Measurements from ENCODE around the gene CPT1C.

Gene CPT1C

GRCh38 chr19:49677901-49678674 lies 12.8 kb upstream of the CPT1C start:
- peak overlapping the region; percentile 86 to 87 for H3K4me3 ChIP-seq (ENCODE audit: low read depth in 1 of 2, low read length in 2 of 2)
- peak overlapping the region; percentile 78 for H3K9ac ChIP-seq (ENCODE audit: low read length)
- peak overlapping the region; percentile 93 for H3K27ac ChIP-seq (ENCODE audit: low read depth, low read length)
- peaks cover 17% of the 10 kb centered on the region for H3K36me3 ChIP-seq (ENCODE audit: insufficient read depth, low read length)
- no peaks in the 10 kb centered on the region for H3K27me3 ChIP-seq (ENCODE audit: control insufficient read depth in 1 of 2, insufficient read depth in 2 of 2, low read length in 2 of 2)
- peaks cover 33% of the 10 kb centered on the region for H3K4me1 ChIP-seq (ENCODE audit: insufficient read depth, low read length)
- no peaks in the 10 kb centered on the region for H3K9me3 ChIP-seq (ENCODE audit: low read length)

- Histone ChIP-seq H3K4me3 (ENCODE audit: low read depth in 1 of 2, low read length in 2 of 2) (no peak overlapping the region), H3K4me1 (ENCODE audit: insufficient read depth, low read length) (peaks cover 33% of the 10 kb centered on the region), H3K9ac (ENCODE audit: low read length) (peak overlapping the region; percentile 20)
Measured at GRCh38 chr19:49678985-49679770, 11.7 kb upstream of the CPT1C start.

GRCh38 chr19:49679771-49680413 lies 11.0 kb upstream of the CPT1C start:
- Histone ChIP-seq H3K9me3 (ENCODE audit: low read length) (no peaks in the 10 kb centered on the region), H3K27me3 (ENCODE audit: control insufficient read depth in 1 of 2, insufficient read depth in 2 of 2, low read length in 2 of 2) (no peaks in the 10 kb centered on the region), H3K4me1 (ENCODE audit: insufficient read depth, low read length) (peaks cover 33% of the 10 kb centered on the region), H3K27ac (ENCODE audit: low read depth, low read length) (peak overlapping the region; percentile 53), H3K36me3 (ENCODE audit: insufficient read depth, low read length) (peaks cover 32% of the 10 kb centered on the region), H3K9ac (ENCODE audit: low read length) (peak overlapping the region; percentile 20), H3K4me3 (ENCODE audit: low read depth in 1 of 2, low read length in 2 of 2) (peak overlapping the region in 1 of 2 donors; percentile 47)

More at GRCh38 chr19:49678985-49679770, 11.7 kb upstream of the CPT1C start:
- Histone ChIP-seq H3K27me3 (ENCODE audit: control insufficient read depth in 1 of 2, insufficient read depth in 2 of 2, low read length in 2 of 2) (no peaks in the 10 kb centered on the region), H3K27ac (ENCODE audit: low read depth, low read length) (no peak overlapping the region), H3K36me3 (ENCODE audit: insufficient read depth, low read length) (peaks cover 25% of the 10 kb centered on the region), H3K9me3 (ENCODE audit: low read length) (no peaks in the 10 kb centered on the region)

GRCh38 chr19:49680421-49681351 lies 10.2 kb upstream of the CPT1C start:
- Histone ChIP-seq H3K4me3 (ENCODE audit: low read depth in 1 of 2, low read length in 2 of 2) (peak overlapping the region in 1 of 2 donors; percentile 47), H3K27ac (ENCODE audit: low read depth, low read length) (peak overlapping the region; percentile 53), H3K4me1 (ENCODE audit: insufficient read depth, low read length) (peaks cover 33% of the 10 kb centered on the region)

GRCh38 chr19:49681830-49682229 lies 9.1 kb upstream of the CPT1C start:
- H3K9me3 ChIP-seq (ENCODE audit: low read length): no peaks in the 10 kb centered on the region
- H3K4me1 ChIP-seq (ENCODE audit: insufficient read depth, low read length): peaks cover 28% of the 10 kb centered on the region
- H3K36me3 ChIP-seq (ENCODE audit: insufficient read depth, low read length): peaks cover 47% of the 10 kb centered on the region
- H3K27ac ChIP-seq (ENCODE audit: low read depth, low read length): no peak overlapping the region
- no peak overlapping the region for H3K9ac ChIP-seq (ENCODE audit: low read length)
- H3K27me3 ChIP-seq (ENCODE audit: control insufficient read depth in 1 of 2, insufficient read depth in 2 of 2, low read length in 2 of 2): peaks cover 0 to 3% of the 10 kb centered on the region in 2 donors
- H3K4me3 ChIP-seq (ENCODE audit: low read depth in 1 of 2, low read length in 2 of 2): no peak overlapping the region

More at GRCh38 chr19:49680421-49681351, 10.2 kb upstream of the CPT1C start:
- Histone ChIP-seq H3K27me3 (ENCODE audit: control insufficient read depth in 1 of 2, insufficient read depth in 2 of 2, low read length in 2 of 2) (peaks cover 0 to 2% of the 10 kb centered on the region in 2 donors), H3K9me3 (ENCODE audit: low read length) (no peaks in the 10 kb centered on the region), H3K36me3 (ENCODE audit: insufficient read depth, low read length) (peaks cover 40% of the 10 kb centered on the region), H3K9ac (ENCODE audit: low read length) (peak overlapping the region; percentile 20)

- H3K9me3 ChIP-seq (ENCODE audit: low read length): no peaks in the 10 kb centered on the region
- H3K4me3 ChIP-seq (ENCODE audit: low read depth in 1 of 2, low read length in 2 of 2): no peak overlapping the region
- peaks cover 0 to 3% of the 10 kb centered on the region in 2 donors for H3K27me3 ChIP-seq (ENCODE audit: control insufficient read depth in 1 of 2, insufficient read depth in 2 of 2, low read length in 2 of 2)
- H3K4me1 ChIP-seq (ENCODE audit: insufficient read depth, low read length): peaks cover 28% of the 10 kb centered on the region
- H3K27ac ChIP-seq (ENCODE audit: low read depth, low read length): no peak overlapping the region
- H3K9ac ChIP-seq (ENCODE audit: low read length): no peak overlapping the region
- peaks cover 47% of the 10 kb centered on the region for H3K36me3 ChIP-seq (ENCODE audit: insufficient read depth, low read length)
Measured at GRCh38 chr19:49682274-49682673, 8.6 kb upstream of the CPT1C start.

GRCh38 chr19:49683814-49684250 lies 7.1 kb upstream of the CPT1C start:
- H3K4me1 ChIP-seq (ENCODE audit: insufficient read depth, low read length): peaks cover 24% of the 10 kb centered on the region
- H3K4me3 ChIP-seq (ENCODE audit: low read depth in 1 of 2, low read length in 2 of 2): no peak overlapping the region
- peaks cover 53% of the 10 kb centered on the region for H3K36me3 ChIP-seq (ENCODE audit: insufficient read depth, low read length)

GRCh38 chr19:49684251-49684982 lies 6.5 kb upstream of the CPT1C start:
- peaks cover 53% of the 10 kb centered on the region for H3K36me3 ChIP-seq (ENCODE audit: insufficient read depth, low read length)
- H3K9ac ChIP-seq (ENCODE audit: low read length): no peak overlapping the region
- H3K27me3 ChIP-seq (ENCODE audit: control insufficient read depth in 1 of 2, insufficient read depth in 2 of 2, low read length in 2 of 2): peaks cover 0 to 13% of the 10 kb centered on the region in 2 donors
- H3K4me1 ChIP-seq (ENCODE audit: insufficient read depth, low read length): peaks cover 18% of the 10 kb centered on the region
- H3K27ac ChIP-seq (ENCODE audit: low read depth, low read length): no peak overlapping the region
- H3K4me3 ChIP-seq (ENCODE audit: low read depth in 1 of 2, low read length in 2 of 2): no peak overlapping the region
- H3K9me3 ChIP-seq (ENCODE audit: low read length): no peaks in the 10 kb centered on the region

More at GRCh38 chr19:49683814-49684250, 7.1 kb upstream of the CPT1C start:
- Histone ChIP-seq H3K27ac (ENCODE audit: low read depth, low read length) (no peak overlapping the region), H3K9me3 (ENCODE audit: low read length) (no peaks in the 10 kb centered on the region), H3K9ac (ENCODE audit: low read length) (no peak overlapping the region), H3K27me3 (ENCODE audit: control insufficient read depth in 1 of 2, insufficient read depth in 2 of 2, low read length in 2 of 2) (peaks cover 0 to 8% of the 10 kb centered on the region in 2 donors)

- H3K36me3 ChIP-seq (ENCODE audit: insufficient read depth, low read length): peaks cover 53% of the 10 kb centered on the region
- H3K27ac ChIP-seq (ENCODE audit: low read depth, low read length): no peak overlapping the region
- H3K9me3 ChIP-seq (ENCODE audit: low read length): no peaks in the 10 kb centered on the region
- H3K4me3 ChIP-seq (ENCODE audit: low read depth in 1 of 2, low read length in 2 of 2): no peak overlapping the region
- H3K4me1 ChIP-seq (ENCODE audit: insufficient read depth, low read length): peaks cover 15% of the 10 kb centered on the region
- H3K9ac ChIP-seq (ENCODE audit: low read length): no peak overlapping the region
- peaks cover 3 to 20% of the 10 kb centered on the region in 2 donors for H3K27me3 ChIP-seq (ENCODE audit: control insufficient read depth in 1 of 2, insufficient read depth in 2 of 2, low read length in 2 of 2)
Measured at GRCh38 chr19:49684983-49685553, 5.8 kb upstream of the CPT1C start.
